Left colon (tissue), 2 donors: ENCODE measurements around the gene GLYATL1B. TPM values are rescaled to one million over a fixed set of nuclear protein-coding genes. Genes with fewer than 3 reads are reported as not detected.

Experiments
- ATAC-seq: fragments of 200-7000 bp; cut with Tn5 transposase; one replicate; pipeline ENCODE4 v1.9.1; 2020; ENCODE audit warnings: mild to moderate bottlenecking, moderate library complexity
- DNase-seq, 2 donors: peaks; one replicate each; pipeline ENCODE4 v3.0.0-alpha.2; 2020
- intact Hi-C, 2 donors: fragments of 100-400 bp; cut with DNase I in 1 of 2; cut with micrococcal nuclease in 1 of 2; formaldehyde crosslinking; loops; one replicate each; pipeline versions ENCODE4 v1.11.2 to v1.14.0; 2022; cut with DNase I, micrococcal nuclease
- total RNA-seq, 2 donors: library from RNA; stranded (reverse); fragmentation: NEBNext Ultra II Directional; extraction: Animal tissue kit (Norgen Biotek cat#: 25700); gene quantifications; one replicate each; pipeline ENCODE4 v1.2.1, GENCODE V29; 2021
- donor health status: DM: no; HTN: no; CAD: no.
- donor health status: DM: yes; HTN: yes; CAD: no.

The GLYATL1B gene
- total RNA-seq, 2 donors from 2014 or later: not detected

DNA sequence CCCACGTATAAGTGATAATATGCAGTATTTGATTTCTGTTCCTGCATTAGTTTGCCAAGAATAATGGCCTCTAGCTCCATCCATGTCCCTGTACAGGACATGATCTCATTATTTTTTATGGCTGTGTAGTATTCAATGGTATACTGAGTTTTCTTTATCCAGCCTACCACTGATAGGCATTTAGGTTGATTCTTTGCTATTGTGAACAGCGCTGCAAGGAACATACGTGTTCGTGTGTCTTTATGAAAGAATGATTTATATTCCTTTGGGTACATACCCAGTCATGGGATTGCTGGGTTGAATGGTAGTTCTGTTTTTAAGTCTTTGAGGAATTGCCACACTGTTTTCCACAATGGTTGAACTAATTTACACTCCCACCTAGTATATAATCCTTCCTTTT is 55.1 kb downstream of the GLYATL1B start:
- no peak for DNase-seq
- intact Hi-C loops: no loop called here

DNA sequence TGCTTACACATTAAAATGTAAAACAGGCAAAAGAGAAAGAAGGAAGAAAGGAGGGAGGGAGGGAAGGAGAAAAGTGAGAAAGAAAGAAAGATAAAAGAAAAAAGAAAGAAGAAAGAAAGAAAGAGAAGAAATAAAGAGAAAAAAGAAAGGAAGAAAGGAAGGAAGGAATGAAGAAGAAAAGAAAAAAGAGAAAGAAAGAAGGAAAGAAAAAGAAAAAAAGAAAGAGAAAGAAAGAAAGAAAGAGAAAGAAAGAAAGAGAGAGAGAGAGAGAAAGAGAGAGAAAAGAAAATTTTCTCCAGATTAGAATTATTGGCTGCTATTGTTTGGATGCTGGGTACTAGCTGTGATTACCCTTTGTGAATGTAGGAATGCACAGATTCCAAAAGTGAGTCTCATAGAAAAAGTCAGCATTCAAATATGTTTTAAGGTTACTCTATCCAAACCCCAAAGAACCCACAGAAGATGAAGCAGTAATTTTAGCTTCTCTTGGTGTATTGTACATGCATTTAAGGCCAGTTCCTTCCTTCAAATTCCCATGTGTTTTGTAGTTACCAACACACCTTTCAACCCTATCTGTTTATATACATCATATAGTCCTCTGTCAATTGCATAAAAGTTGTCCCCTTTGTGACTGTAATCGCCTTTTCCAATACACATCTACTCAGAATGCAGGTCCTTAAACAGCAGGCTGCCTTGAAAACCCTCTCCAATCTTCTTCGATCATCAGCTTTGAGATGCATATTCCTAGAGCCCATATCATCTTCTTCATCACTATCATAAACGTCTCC is 55.8 kb downstream of the GLYATL1B start:
- ATAC-seq (no peak), DNase-seq (no peak)
- intact Hi-C loops: no loop called here

More for the DNA sequence above, 55.1 kb downstream of the GLYATL1B start:
- no peak for ATAC-seq

DNA sequence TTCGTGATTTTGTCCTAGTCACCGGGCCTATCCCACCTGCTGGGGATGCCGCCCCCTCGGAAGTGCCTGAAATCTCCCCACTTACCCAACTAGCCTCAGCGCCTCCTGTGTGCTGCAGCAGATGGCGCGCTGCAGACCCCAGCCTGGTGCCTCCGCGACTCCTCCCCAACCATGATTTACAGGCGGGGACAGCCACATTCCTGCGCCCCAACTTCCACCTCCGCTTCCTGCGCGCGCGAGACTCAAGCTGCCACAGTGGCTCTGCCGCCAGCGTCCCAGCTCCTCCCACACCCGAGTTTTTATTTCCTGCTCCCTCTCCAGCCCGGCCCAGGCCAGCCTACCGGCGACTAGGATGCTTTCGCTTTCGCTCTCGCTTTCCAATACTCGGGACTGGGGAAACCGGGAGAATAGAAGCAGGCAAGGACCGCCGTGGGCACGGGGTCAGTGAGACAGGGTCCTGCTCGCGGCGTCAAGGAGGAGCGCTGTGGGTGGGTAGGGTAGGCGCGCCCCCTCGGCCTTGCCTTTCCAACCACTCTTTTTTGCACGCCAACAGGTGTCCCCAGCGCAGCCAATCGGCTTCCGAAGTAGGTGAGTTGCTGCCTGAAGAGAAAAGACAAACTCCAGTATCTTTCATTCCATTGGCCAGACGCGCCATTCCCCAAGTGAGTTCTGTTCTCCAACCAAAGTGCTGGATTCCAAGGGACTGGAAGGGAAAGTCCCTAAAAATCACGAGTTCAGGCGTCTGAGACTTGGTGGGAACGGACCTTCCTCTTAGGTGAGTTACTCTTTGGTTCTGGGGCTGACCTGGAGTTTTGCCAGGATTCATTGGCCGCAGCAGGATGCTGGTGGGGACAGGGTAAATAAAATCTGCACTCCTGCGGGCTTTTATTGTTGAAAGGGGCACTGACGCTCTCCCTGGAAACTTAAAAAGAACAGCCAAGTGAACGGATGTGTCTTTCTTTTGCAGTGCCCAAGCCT is 56.7 kb downstream of the GLYATL1B start, which contains the start of gene FAM111A:
TSS of gene FAM111A (plus strand) at position 327 of the 978 bp plus-strand sequence. CDS start 6,017 bp downstream, outside the sequence.
- ATAC-seq (peak; percentile 88), DNase-seq (peak; percentile 91 to 93)
- intact Hi-C loops: no loop called here

DNA sequence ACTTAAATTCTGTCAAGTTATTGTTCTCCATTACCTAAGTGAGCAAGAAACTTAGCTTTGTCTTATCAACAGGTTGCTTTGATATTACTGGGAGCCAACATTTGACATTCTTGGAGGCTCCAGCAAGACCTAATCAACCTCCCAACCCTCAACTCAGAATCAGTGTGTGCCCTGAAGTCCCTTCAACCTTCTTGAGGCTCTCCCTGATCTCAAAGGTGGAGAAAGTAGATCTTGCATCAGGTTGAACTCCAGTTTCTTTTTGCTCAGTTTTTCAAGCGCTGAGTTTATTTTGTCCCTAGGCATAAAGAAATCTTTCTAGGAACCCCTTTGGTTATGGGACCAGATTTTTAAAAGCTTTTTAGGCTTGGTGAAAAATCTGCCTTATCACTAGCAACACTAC is 58.0 kb downstream of the GLYATL1B start:
- ATAC-seq (no peak), DNase-seq (no peak)
- intact Hi-C loops: no loop called here

Other genes with a start within 250 kb of the GLYATL1B start
- gene GLYATL2, start 241.6 kb upstream of the GLYATL1B start, total RNA-seq: not detected
- under 1 TPM; 0.25 to 0.34 TPM for gene GLYATL1, start 146.8 kb upstream of the GLYATL1B start, total RNA-seq
- 1 to 10 TPM; 2.3 to 5.7 TPM for gene FAM111B, start 20.9 kb downstream of the GLYATL1B start, total RNA-seq
- gene FAM111A, start 56.5 kb downstream of the GLYATL1B start, total RNA-seq: 10 to 100 TPM; 25.0 to 27.8 TPM
- gene DTX4, start 85.8 kb downstream of the GLYATL1B start, total RNA-seq: 10 to 100 TPM; 58.4 to 62.4 TPM
- 10 to 100 TPM in 1 of 2 donors, 1 to 10 TPM in 1; 5.0 to 24.2 TPM for gene MPEG1, start 126.6 kb downstream of the GLYATL1B start, total RNA-seq